BJ (cell line): ENCODE measurements around the gene FHAD1. TPM values are rescaled to one million over a fixed set of nuclear protein-coding genes. Genes with fewer than 3 reads are reported as not detected.
"Not testable (repeated sequence)": the region's sequence is repeated elsewhere in the genome, so short reads cannot be mapped to it uniquely, and the experiment has no call there.

Experiments
- CTCF ChIA-PET: fragments of 350-600 bp; formaldehyde crosslinking; extraction: SDS; loops from one replicate; lab custom pipeline; 2021; ENCODE audit warnings: antibody characterized with exemption, inconsistent platforms; lab: Yijun Ruan, JAX
- POLR2A ChIA-PET: fragments of 300-600 bp; sonication (Branson Sonifier 250); formaldehyde crosslinking; extraction: SDS; loops from one replicate; lab custom pipeline; 2021; ENCODE audit warnings: antibody characterized with exemption; lab: Charles Lee
- DNase-seq: peaks from one replicate; pipeline ENCODE4 v3.0.0-alpha.2; 2011; ENCODE audit warnings: low read depth
- H3K27me3 ChIP-seq: 2 replicates; pipeline ENCODE4 v1.6.0; 2011; ENCODE audit warnings: low read length; ENCODE audit not compliant: control insufficient read depth, insufficient read depth
- H3K36me3 ChIP-seq: 2 replicates; pipeline ENCODE4 v1.5.1; 2011; ENCODE audit warnings: low read length; ENCODE audit not compliant: control insufficient read depth, insufficient read depth
- H3K4me3 ChIP-seq: 2 replicates; pipeline ENCODE4 v1.5.1; 2011; ENCODE audit warnings: low read depth, mild to moderate bottlenecking, control low read depth, low read length
- polyA plus RNA-seq: library from polyadenylated mRNA; depleted of rRNA; stranded (reverse); fragments of >200 nt; gene quantifications from 2 replicates; pipeline ENCODE4 v1.2.3, GENCODE V29; 2011
- TF ChIP-seq, protein P1 (sequence below): IDR thresholded peaks from 2 replicates; pipeline ENCODE4 v1.5.1; 2011; ENCODE audit warnings: low read depth, mild to moderate bottlenecking, control low read depth, inconsistent platforms, low read length, moderate library complexity; ENCODE audit not compliant: insufficient read depth

The FHAD1 gene
- polyA plus RNA-seq, 1 experiment: not detected

DNA sequence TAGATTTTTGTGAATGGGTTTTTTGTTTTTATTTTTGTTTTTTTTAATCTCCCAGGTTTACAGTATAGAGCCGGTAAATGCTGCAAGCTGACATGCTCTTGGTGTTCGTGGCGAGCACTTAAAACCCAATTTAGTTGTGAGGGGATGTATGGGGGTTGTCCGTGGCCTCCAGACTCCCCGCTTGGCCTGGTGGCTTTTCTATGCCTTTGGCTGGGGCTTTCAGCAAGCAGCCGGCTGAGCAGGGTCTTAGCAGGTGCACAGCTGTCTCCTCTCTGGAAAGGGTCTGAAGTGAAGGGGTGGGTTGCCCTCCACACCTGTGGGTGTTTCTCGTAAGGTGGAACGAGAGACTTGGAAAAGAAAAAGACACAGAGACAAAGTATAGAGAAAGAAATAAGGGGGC lies 131.7 kb downstream of the FHAD1 start:
- no peak for DNase-seq
- H3K27me3 ChIP-seq: peaks cover under 1% of the 10 kb centered on the region; the same call in 1 of the 2 replicates
- TF ChIP-seq, protein P1, sequence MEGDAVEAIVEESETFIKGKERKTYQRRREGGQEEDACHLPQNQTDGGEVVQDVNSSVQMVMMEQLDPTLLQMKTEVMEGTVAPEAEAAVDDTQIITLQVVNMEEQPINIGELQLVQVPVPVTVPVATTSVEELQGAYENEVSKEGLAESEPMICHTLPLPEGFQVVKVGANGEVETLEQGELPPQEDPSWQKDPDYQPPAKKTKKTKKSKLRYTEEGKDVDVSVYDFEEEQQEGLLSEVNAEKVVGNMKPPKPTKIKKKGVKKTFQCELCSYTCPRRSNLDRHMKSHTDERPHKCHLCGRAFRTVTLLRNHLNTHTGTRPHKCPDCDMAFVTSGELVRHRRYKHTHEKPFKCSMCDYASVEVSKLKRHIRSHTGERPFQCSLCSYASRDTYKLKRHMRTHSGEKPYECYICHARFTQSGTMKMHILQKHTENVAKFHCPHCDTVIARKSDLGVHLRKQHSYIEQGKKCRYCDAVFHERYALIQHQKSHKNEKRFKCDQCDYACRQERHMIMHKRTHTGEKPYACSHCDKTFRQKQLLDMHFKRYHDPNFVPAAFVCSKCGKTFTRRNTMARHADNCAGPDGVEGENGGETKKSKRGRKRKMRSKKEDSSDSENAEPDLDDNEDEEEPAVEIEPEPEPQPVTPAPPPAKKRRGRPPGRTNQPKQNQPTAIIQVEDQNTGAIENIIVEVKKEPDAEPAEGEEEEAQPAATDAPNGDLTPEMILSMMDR: no peak
- no peak overlapping the region for H3K4me3 ChIP-seq
- no peaks in the 10 kb centered on the region for H3K36me3 ChIP-seq
- POLR2A ChIA-PET: no interaction called here
- CTCF ChIA-PET: no interaction called here

DNA sequence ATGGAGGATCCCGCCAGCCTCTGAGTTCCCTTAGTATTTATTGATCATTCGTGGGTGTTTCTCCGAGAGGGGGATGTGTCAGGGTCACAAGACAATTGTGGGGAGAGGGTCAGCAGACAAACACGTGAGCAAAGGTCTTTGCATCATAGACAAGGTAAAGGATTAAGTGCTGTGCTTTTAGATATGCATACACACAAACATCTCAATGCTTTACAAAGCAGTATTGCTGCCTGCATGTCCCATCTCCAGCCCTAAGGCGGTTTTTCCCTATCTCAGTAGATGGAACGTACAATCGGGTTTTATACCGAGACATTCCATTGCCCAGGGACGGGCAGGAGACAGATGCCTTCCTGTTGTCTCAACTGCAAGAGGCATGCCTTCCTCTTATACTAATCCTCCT lies 132.1 kb downstream of the FHAD1 start:
- POLR2A ChIA-PET: not testable (repeated sequence)

DNA sequence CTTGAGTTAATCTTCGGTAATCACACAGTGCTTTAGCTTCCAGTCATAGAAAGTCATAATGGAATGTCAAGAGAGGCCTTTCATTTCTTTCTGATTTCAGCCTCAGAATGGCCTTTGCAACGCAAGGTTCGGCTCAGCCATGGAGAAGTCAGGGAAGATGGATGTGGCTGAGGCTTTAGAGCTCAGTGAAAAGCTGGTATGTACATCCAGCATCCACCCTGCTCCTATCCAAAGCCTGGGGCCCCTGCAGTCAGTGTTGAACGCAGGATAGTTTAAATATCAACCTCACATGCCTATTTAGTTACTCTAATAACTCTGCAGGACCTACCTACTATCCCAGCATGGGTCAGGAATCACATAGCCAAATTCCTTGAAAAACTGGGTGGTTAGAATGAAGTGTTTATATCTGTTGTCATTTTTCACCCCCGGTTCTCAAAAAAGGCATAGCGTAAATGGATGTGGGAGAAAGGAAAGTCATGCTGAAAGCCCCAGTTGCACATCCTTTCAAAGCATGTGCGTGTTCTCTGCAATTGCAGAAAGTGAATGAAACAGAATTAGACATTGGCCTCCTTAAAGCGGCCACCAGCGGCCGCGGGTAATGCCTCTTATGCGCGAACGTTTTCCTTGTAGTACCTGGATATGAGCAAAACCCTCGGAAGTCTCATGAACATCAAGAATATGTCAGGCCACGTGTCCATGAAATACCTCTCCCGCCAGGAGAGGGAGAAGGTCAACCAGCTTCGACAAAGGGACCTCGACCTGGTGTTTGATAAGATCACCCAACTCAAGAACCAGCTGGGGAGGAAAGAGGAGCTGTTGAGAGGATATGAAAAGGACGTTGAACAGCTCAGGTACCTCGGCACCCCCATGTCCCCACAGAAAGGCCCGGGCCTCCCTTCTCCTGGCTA lies 133.8 kb downstream of the FHAD1 start:
- H3K36me3 ChIP-seq: no peaks in the 10 kb centered on the region
- peaks cover 3% of the 10 kb centered on the region; the same call in 1 of the 2 replicates for H3K27me3 ChIP-seq
- POLR2A ChIA-PET: no interaction called here
- TF ChIP-seq, protein P1: no peak
- CTCF ChIA-PET: no interaction called here
- H3K4me3 ChIP-seq: no peak overlapping the region
- no peak for DNase-seq

More for the DNA sequence above, 132.1 kb downstream of the FHAD1 start:
- DNase-seq, H3K27me3 ChIP-seq, CTCF ChIA-PET, H3K4me3 ChIP-seq, H3K36me3 ChIP-seq: not testable (repeated sequence)

DNA sequence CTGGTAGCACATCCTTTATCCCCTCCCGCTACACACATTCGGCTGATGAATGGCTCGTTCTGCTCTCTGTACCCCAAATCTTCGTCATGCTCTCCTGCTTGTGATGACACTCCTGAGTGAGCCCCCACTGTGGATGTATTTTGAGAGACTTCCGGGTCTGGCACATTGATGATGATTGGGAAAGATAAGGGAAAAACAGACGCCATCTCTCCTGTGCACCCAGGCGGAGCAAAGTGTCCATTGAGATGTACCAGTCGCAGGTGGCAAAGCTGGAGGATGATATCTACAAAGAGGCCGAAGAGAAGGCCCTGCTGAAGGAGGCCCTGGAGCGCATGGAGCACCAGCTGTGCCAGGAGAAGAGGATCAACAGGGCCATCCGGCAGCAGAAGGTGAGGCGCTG lies 134.8 kb downstream of the FHAD1 start:
- H3K36me3 ChIP-seq: no peaks in the 10 kb centered on the region
- CTCF ChIA-PET: interaction anchor here (1.3 kb wide), 1 partner anchor 58 kb away, joined by 4 read pairs; no protein-coding TSS in a partner anchor
- no peak for DNase-seq
- H3K4me3 ChIP-seq: no peak overlapping the region
- POLR2A ChIA-PET: no interaction called here
- TF ChIP-seq, protein P1: no peak
- H3K27me3 ChIP-seq: peaks cover 5% of the 10 kb centered on the region; the same call in 1 of the 2 replicates

DNA sequence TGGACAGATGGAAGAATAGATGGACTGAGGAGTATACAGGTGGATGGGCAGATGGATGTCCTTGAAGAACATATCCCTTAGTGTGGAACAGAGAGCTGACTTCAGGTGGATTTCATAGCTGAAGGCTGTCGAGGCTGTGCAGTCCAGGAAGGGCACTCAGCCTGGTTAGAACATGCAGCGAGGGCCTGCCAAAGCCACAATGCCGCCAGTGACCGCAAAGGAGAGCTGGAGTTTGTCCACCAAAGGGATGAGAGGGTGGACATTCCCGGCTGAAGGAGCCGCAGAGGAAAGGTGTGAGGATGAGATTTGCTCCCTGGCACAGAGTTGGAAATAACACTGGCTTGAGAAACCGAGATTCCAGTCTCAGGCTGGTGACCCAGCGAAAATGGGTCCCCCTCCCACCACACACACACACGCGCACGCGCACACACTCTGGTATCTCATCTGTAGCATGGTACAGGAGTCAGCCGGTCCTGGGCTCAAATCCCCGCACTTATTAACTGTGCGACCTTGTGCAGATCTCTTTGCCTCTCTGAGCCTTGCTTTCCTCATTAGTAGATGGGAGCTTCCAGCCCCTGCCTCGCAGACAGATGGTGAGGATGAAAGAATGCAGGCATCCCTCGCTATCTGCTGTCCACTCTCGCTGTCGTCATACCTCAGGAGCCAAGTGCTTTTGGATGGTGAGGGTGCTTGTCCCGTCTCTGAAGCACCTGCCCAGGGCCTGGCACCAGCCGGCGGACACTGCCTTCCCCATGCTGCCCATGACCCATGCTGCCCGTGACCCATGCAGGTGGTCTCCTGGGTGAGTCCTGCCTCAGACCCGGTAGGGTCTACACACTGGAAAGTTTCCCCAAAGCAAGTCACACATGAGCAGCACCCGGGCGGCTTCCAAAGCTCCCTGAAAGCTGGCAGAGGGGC lies 135.8 kb downstream of the FHAD1 start:
- Histone ChIP-seq H3K4me3 (no peak overlapping the region), H3K27me3 (peaks cover 5% of the 10 kb centered on the region; the same call in 1 of the 2 replicates), H3K36me3 (no peaks in the 10 kb centered on the region)
- TF ChIP-seq, protein P1: no peak
- ChIA-PET CTCF (interaction anchor here (1.3 kb wide), 1 partner anchor 59 kb away, joined by 4 read pairs; no protein-coding TSS in a partner anchor), POLR2A (no interaction called here)
- no peak for DNase-seq
